Measurements from ENCODE around the gene ATXN7L1.
A peak's percentile ranks its signal among the peaks of the same experiment; 100 is the strongest.

DNA sequence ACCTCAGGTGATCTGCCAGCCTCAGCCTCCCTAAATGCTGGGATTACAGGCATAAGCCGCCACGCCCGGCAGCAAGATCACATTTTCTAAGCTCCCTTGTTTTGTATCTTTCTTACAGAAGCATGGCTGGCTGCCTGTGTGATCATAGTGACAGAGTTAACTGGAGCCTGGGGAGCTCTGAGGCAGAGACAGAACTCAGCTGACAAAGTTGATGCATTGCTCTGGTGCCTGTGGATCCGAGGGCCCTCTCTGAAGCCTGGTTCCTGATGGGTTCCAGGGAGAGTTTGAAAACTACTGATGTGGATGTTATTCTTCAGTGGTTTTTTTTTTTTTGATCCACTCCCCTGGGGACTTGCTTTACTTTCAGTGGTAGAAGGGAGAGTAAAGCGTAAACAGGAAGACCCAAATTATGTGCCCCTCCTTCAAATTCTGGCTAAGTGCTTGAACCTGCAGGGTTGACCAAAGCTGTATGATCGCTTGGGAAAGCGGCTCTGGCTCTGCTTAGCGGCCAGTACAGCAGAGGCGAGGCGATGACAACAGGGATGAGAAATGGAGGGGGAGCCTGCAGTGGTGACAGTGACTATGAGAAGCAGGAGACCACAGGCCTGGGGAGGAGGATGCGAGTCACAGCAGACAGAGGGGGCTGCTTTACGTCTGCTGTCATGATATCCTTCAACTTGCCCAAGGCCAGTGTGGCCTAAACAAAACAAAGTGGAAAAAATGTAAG, 288.3 kb downstream of the ATXN7L1 start:
- TF ChIP-seq, protein P1, sequence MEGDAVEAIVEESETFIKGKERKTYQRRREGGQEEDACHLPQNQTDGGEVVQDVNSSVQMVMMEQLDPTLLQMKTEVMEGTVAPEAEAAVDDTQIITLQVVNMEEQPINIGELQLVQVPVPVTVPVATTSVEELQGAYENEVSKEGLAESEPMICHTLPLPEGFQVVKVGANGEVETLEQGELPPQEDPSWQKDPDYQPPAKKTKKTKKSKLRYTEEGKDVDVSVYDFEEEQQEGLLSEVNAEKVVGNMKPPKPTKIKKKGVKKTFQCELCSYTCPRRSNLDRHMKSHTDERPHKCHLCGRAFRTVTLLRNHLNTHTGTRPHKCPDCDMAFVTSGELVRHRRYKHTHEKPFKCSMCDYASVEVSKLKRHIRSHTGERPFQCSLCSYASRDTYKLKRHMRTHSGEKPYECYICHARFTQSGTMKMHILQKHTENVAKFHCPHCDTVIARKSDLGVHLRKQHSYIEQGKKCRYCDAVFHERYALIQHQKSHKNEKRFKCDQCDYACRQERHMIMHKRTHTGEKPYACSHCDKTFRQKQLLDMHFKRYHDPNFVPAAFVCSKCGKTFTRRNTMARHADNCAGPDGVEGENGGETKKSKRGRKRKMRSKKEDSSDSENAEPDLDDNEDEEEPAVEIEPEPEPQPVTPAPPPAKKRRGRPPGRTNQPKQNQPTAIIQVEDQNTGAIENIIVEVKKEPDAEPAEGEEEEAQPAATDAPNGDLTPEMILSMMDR (IDR thresholded peaks at IDR 0.05) = no peak
- TF ChIP-seq POLR2AphosphoS5 (IDR thresholded peaks at IDR 0.05; ENCODE audit: low read depth, low read length) (no peak), TAF1 (IDR thresholded peaks at IDR 0.05; ENCODE audit: borderline replicate concordance, low read depth, low read length) (no peak), NFIC (IDR thresholded peaks at IDR 0.05; ENCODE audit: borderline replicate concordance) (no peak), NRF1 (IDR thresholded peaks at IDR 0.05; ENCODE audit: low read depth, low read length) (no peak), TEAD4 (IDR thresholded peaks at IDR 0.05; ENCODE audit: borderline replicate concordance, insufficient read depth) (no peak), JUND (IDR thresholded peaks at IDR 0.05) (no peak), FOXM1 (IDR thresholded peaks at IDR 0.05; ENCODE audit: low read depth) (no peak), FOXJ3 (CRISPR knock-in tag; IDR thresholded peaks at IDR 0.05) (no peak), TCF12 (IDR thresholded peaks at IDR 0.05) (peak; percentile 71)
- TF ChIP-seq, protein P2, sequence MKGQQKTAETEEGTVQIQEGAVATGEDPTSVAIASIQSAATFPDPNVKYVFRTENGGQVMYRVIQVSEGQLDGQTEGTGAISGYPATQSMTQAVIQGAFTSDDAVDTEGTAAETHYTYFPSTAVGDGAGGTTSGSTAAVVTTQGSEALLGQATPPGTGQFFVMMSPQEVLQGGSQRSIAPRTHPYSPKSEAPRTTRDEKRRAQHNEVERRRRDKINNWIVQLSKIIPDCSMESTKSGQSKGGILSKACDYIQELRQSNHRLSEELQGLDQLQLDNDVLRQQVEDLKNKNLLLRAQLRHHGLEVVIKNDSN (IDR thresholded peaks at IDR 0.05; ENCODE audit: borderline replicate concordance, low read depth) = no peak
- TF ChIP-seq, protein P3, sequence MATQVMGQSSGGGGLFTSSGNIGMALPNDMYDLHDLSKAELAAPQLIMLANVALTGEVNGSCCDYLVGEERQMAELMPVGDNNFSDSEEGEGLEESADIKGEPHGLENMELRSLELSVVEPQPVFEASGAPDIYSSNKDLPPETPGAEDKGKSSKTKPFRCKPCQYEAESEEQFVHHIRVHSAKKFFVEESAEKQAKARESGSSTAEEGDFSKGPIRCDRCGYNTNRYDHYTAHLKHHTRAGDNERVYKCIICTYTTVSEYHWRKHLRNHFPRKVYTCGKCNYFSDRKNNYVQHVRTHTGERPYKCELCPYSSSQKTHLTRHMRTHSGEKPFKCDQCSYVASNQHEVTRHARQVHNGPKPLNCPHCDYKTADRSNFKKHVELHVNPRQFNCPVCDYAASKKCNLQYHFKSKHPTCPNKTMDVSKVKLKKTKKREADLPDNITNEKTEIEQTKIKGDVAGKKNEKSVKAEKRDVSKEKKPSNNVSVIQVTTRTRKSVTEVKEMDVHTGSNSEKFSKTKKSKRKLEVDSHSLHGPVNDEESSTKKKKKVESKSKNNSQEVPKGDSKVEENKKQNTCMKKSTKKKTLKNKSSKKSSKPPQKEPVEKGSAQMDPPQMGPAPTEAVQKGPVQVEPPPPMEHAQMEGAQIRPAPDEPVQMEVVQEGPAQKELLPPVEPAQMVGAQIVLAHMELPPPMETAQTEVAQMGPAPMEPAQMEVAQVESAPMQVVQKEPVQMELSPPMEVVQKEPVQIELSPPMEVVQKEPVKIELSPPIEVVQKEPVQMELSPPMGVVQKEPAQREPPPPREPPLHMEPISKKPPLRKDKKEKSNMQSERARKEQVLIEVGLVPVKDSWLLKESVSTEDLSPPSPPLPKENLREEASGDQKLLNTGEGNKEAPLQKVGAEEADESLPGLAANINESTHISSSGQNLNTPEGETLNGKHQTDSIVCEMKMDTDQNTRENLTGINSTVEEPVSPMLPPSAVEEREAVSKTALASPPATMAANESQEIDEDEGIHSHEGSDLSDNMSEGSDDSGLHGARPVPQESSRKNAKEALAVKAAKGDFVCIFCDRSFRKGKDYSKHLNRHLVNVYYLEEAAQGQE (IDR thresholded peaks at IDR 0.05; ENCODE audit: low read depth, low read length) = no peak

Data from SK-N-SH (cell line).